ENCODE results near the gene DUSP2. TPM values are rescaled to one million over a fixed set of nuclear protein-coding genes. Genes with fewer than 3 reads are reported as not detected.

Gene DUSP2
- total RNA-seq, result 10 to 100 TPM; 47.7 to 50.2 TPM

- no peaks in the 10 kb centered on the region for H3K36me3 Mint-ChIP-seq
- H3K4me1 Mint-ChIP-seq, result peaks cover 46% of the 10 kb centered on the region
- peak within 1 kb of the TSS; percentile 93 for H3K4me3 Mint-ChIP-seq
- H3K27ac Mint-ChIP-seq, result peak within 1 kb of the TSS; percentile 96
- H3K27me3 Mint-ChIP-seq, result no peaks in the 10 kb centered on the region
- POLR2A ChIA-PET, result interaction anchor here (0.6 to 7.6 kb wide), 6 partner anchors 13 to 185 kb away, joined by 3 to 89 read pairs (median 22); partner anchors contain the start of gene STARD7
- DNase-seq (peak; percentile 89), ATAC-seq (ENCODE audit: low read depth) (peak; percentile 68)
- no peaks in the 10 kb centered on the region for H3K9me3 Mint-ChIP-seq
These were observed at the start of gene DUSP2 for GRCh38 chr2:96145036-96145847. Gene DUSP2, minus strand, starts transcription at chr2:96145440. Its CDS starts 86 bp downstream, at chr2:96145354.

- POLR2A ChIA-PET, result interaction anchor here (1.4 kb wide), 1 partner anchor 16 kb away, joined by 6 read pairs; the partner anchor contains the start of gene STARD7
- Mint-ChIP-seq H3K36me3 (peaks cover 20% of the 10 kb centered on the region), H3K4me3 (no peak overlapping the region), H3K27ac (no peak overlapping the region), H3K4me1 (peaks cover 24% of the 10 kb centered on the region), H3K9me3 (no peaks in the 10 kb centered on the region), H3K27me3 (no peaks in the 10 kb centered on the region)
- DNase-seq (no peak), ATAC-seq (ENCODE audit: low read depth) (no peak)
These were observed 46.9 kb upstream of the DUSP2 start for GRCh38 chr2:96191937-96192670.

- no peak overlapping the region for H3K27ac Mint-ChIP-seq
- POLR2A ChIA-PET, result interaction anchor here (0.9 to 1.9 kb wide), 2 partner anchors 19 kb away, joined by 4 to 6 read pairs; partner anchors contain the start of gene STARD7
- H3K27me3 Mint-ChIP-seq, result no peaks in the 10 kb centered on the region
- H3K4me3 Mint-ChIP-seq, result no peak overlapping the region
- peaks cover 28% of the 10 kb centered on the region for H3K36me3 Mint-ChIP-seq
- peaks cover 17% of the 10 kb centered on the region for H3K4me1 Mint-ChIP-seq
- H3K9me3 Mint-ChIP-seq, result no peaks in the 10 kb centered on the region
- DNase-seq (no peak), ATAC-seq (ENCODE audit: low read depth) (no peak)
These were observed 43.7 kb upstream of the DUSP2 start for GRCh38 chr2:96188821-96189526.

GRCh38 chr2:96186562-96186961 is 41.3 kb upstream of the DUSP2 start:
- Mint-ChIP-seq H3K4me3 (no peak overlapping the region), H3K4me1 (peaks cover 3% of the 10 kb centered on the region), H3K36me3 (peaks cover 18% of the 10 kb centered on the region), H3K9me3 (no peaks in the 10 kb centered on the region), H3K27ac (no peak overlapping the region), H3K27me3 (no peaks in the 10 kb centered on the region)
- POLR2A ChIA-PET, result no interaction called here
- ATAC-seq (ENCODE audit: low read depth), result no peak
- no peak for DNase-seq

GRCh38 chr2:96185516-96185915 is 40.3 kb upstream of the DUSP2 start:
- H3K27me3 Mint-ChIP-seq, result no peaks in the 10 kb centered on the region
- ATAC-seq (ENCODE audit: low read depth), result no peak
- H3K9me3 Mint-ChIP-seq, result no peaks in the 10 kb centered on the region
- peaks cover 10% of the 10 kb centered on the region for H3K4me1 Mint-ChIP-seq
- peaks cover 14% of the 10 kb centered on the region for H3K36me3 Mint-ChIP-seq
- POLR2A ChIA-PET, result no interaction called here
- no peak overlapping the region for H3K4me3 Mint-ChIP-seq
- no peak overlapping the region for H3K27ac Mint-ChIP-seq
- DNase-seq, result no peak

GRCh38 chr2:96184989-96185388 is 39.7 kb upstream of the DUSP2 start:
- no peak overlapping the region for H3K27ac Mint-ChIP-seq
- DNase-seq (no peak), ATAC-seq (ENCODE audit: low read depth) (no peak)
- H3K27me3 Mint-ChIP-seq, result no peaks in the 10 kb centered on the region
- no peak overlapping the region for H3K4me3 Mint-ChIP-seq
- POLR2A ChIA-PET, result no interaction called here
- peaks cover 12% of the 10 kb centered on the region for H3K4me1 Mint-ChIP-seq
- peaks cover 14% of the 10 kb centered on the region for H3K36me3 Mint-ChIP-seq
- H3K9me3 Mint-ChIP-seq, result no peaks in the 10 kb centered on the region

GRCh38 chr2:96184188-96184587 is 38.9 kb upstream of the DUSP2 start:
- no peak overlapping the region for H3K27ac Mint-ChIP-seq
- ATAC-seq (ENCODE audit: low read depth) (no peak), DNase-seq (no peak)
- no peaks in the 10 kb centered on the region for H3K9me3 Mint-ChIP-seq
- H3K4me3 Mint-ChIP-seq, result no peak overlapping the region
- peaks cover 14% of the 10 kb centered on the region for H3K4me1 Mint-ChIP-seq
- POLR2A ChIA-PET, result no interaction called here
- H3K36me3 Mint-ChIP-seq, result peaks cover 14% of the 10 kb centered on the region
- H3K27me3 Mint-ChIP-seq, result no peaks in the 10 kb centered on the region

GRCh38 chr2:96181529-96181928 is 36.3 kb upstream of the DUSP2 start:
- Mint-ChIP-seq H3K4me3 (no peak overlapping the region), H3K36me3 (peaks cover 11% of the 10 kb centered on the region), H3K27ac (no peak overlapping the region), H3K9me3 (no peaks in the 10 kb centered on the region), H3K27me3 (no peaks in the 10 kb centered on the region), H3K4me1 (peaks cover 14% of the 10 kb centered on the region)
- POLR2A ChIA-PET, result interaction anchor here (0.9 kb wide), 1 partner anchor 61 kb away, joined by 3 read pairs; no protein-coding TSS in a partner anchor
- DNase-seq, result no peak
- no peak for ATAC-seq (ENCODE audit: low read depth)

GRCh38 chr2:96180521-96180920 is 35.3 kb upstream of the DUSP2 start:
- no peak overlapping the region for H3K27ac Mint-ChIP-seq
- POLR2A ChIA-PET, result interaction anchor here (0.7 to 1.0 kb wide), 3 partner anchors 17 to 62 kb away, joined by 3 read pairs; partner anchors contain the start of gene STARD7
- H3K27me3 Mint-ChIP-seq, result no peaks in the 10 kb centered on the region
- H3K4me3 Mint-ChIP-seq, result no peak overlapping the region
- peaks cover 14% of the 10 kb centered on the region for H3K4me1 Mint-ChIP-seq
- DNase-seq (no peak), ATAC-seq (ENCODE audit: low read depth) (peak; percentile 65)
- no peaks in the 10 kb centered on the region for H3K9me3 Mint-ChIP-seq
- H3K36me3 Mint-ChIP-seq, result peaks cover 9% of the 10 kb centered on the region

GRCh38 chr2:96180002-96180401 is 34.8 kb upstream of the DUSP2 start:
- Mint-ChIP-seq H3K27me3 (no peaks in the 10 kb centered on the region), H3K27ac (no peak overlapping the region), H3K36me3 (peaks cover 9% of the 10 kb centered on the region), H3K9me3 (no peaks in the 10 kb centered on the region), H3K4me1 (peaks cover 14% of the 10 kb centered on the region), H3K4me3 (no peak overlapping the region)
- POLR2A ChIA-PET, result interaction anchor here (1.0 kb wide), 1 partner anchor 29 kb away, joined by 3 read pairs; the partner anchor contains the start of gene STARD7
- DNase-seq, result no peak
- no peak for ATAC-seq (ENCODE audit: low read depth)

GRCh38 chr2:96176661-96177060 is 31.4 kb upstream of the DUSP2 start:
- Mint-ChIP-seq H3K27ac (no peak overlapping the region), H3K27me3 (no peaks in the 10 kb centered on the region), H3K4me1 (peaks cover 18% of the 10 kb centered on the region), H3K36me3 (no peaks in the 10 kb centered on the region), H3K4me3 (no peak overlapping the region), H3K9me3 (no peaks in the 10 kb centered on the region)
- ATAC-seq (ENCODE audit: low read depth) (no peak), DNase-seq (no peak)
- POLR2A ChIA-PET, result no interaction called here

GRCh38 chr2:96175951-96176350 is 30.7 kb upstream of the DUSP2 start:
- H3K36me3 Mint-ChIP-seq, result no peaks in the 10 kb centered on the region
- H3K27ac Mint-ChIP-seq, result no peak overlapping the region
- no peak overlapping the region for H3K4me3 Mint-ChIP-seq
- no peaks in the 10 kb centered on the region for H3K9me3 Mint-ChIP-seq
- POLR2A ChIA-PET, result interaction anchor here (2.8 to 3.8 kb wide), 2 partner anchors 30 to 37 kb away, joined by 33 to 63 read pairs; partner anchors contain the start of genes ASTL and DUSP2
- no peak for ATAC-seq (ENCODE audit: low read depth)
- DNase-seq, result no peak
- no peaks in the 10 kb centered on the region for H3K27me3 Mint-ChIP-seq
- H3K4me1 Mint-ChIP-seq, result peaks cover 15% of the 10 kb centered on the region
